Transverse colon (tissue), 4 donors: Measurements from ENCODE around the gene HHIPL1. TPM values are rescaled to one million over a fixed set of nuclear protein-coding genes. Genes with fewer than 3 reads are reported as not detected.

Source experiments
- DNase-seq: peaks from one replicate; pipeline ENCODE4 v3.0.0-alpha.2; 2019
- H3K27ac ChIP-seq, 4 donors: fragments of 200-600 bp; sonication (generic); 2 replicates each; pipeline ENCODE4 v1.5.1; 2016 to 2018; ENCODE audit warnings: inconsistent platforms in 4 of 4
- H3K27me3 ChIP-seq: fragments of 200-600 bp; sonication (generic); 2 replicates; pipeline ENCODE4 v1.5.1; 2017; ENCODE audit warnings: inconsistent platforms
- H3K36me3 ChIP-seq, 4 donors: fragments of 200-600 bp; sonication (generic); 2 replicates each; pipeline ENCODE4 v1.5.1; 2017 to 2019; ENCODE audit warnings: inconsistent platforms in 4 of 4
- H3K4me1 ChIP-seq, 4 donors: fragments of 200-600 bp; sonication (generic); 2 replicates each; pipeline ENCODE4 v1.5.1; 2017 to 2020; ENCODE audit warnings: inconsistent platforms in 4 of 4
- H3K4me3 ChIP-seq, 4 donors: fragments of 200-600 bp; sonication (generic); 1 replicate in 1 of 4; 2 replicates in 3 of 4; pipeline versions ENCODE4 v1.5.1 to v1.6.1; 2017 to 2019; ENCODE audit warnings: inconsistent platforms in 4 of 4
- H3K9me3 ChIP-seq, 2 donors: fragments of 200-600 bp; sonication (generic); 2 replicates each; pipeline ENCODE4 v1.5.1; 2017 to 2019; ENCODE audit warnings: inconsistent platforms in 2 of 2
- EP300 ChIP-seq: sonication (generic); formaldehyde crosslinking; IDR thresholded peaks from one replicate; pipeline ENCODE4 v1.6.1; 2017; ENCODE audit warnings: antibody characterized with exemption, low read depth
- POLR2A ChIP-seq: fragments of 450-650 bp; IDR thresholded peaks from one replicate; pipeline ENCODE4 v1.6.1; 2016; ENCODE audit warnings: antibody characterized with exemption, mild to moderate bottlenecking, moderate library complexity
- POLR2AphosphoS5 ChIP-seq, 3 donors: sonication (generic); formaldehyde crosslinking; IDR thresholded peaks; one replicate each; pipeline ENCODE4 v1.6.1; 2016; ENCODE audit warnings: antibody characterized with exemption in 3 of 3
- WGBS, 2 donors: methylation state at CpG; one replicate each; pipeline ENCODE4 v1.1.5; 2018; ENCODE audit warnings: low coverage in 1 of 2; 5-methylcytosine and 5-hydroxymethylcytosine counted together
- in situ Hi-C, 4 donors: fragments of 200-750 bp; cut with MboI; loops; one replicate each; pipeline versions ENCODE4 v1.15.0 to v1.15.1; 2017; ENCODE audit warnings: low sequenced_read_pairs in 3 of 4, low pct_ligation_motif_present in 1 of 4, low pct_unique_long_range_greater_than_20kb in 1 of 4
- intact Hi-C: fragments of 100-400 bp; cut with DNase I; formaldehyde crosslinking; loops from one replicate; pipeline ENCODE4 v1.15.1; 2023; ENCODE audit warnings: low total_unique reads
- total RNA-seq, 4 donors: library from RNA; depleted of rRNA; stranded (reverse); fragments of >200 nt; gene quantifications; one replicate each; pipeline ENCODE4 v1.1.0, GENCODE V29; 2016
- TF ChIP-seq, protein P1 (sequence below), 5 experiments: fragments of 200-600 bp in 3 of 5; fragments of 450-650 bp in 2 of 5; sonication (generic) in 3 of 5; IDR thresholded peaks; 1 replicate in 2 of 5; 2 replicates in 3 of 5; pipeline ENCODE4 v1.5.1; 2016 to 2017; ENCODE audit warnings: antibody characterized with exemption in 5 of 5, inconsistent platforms in 3 of 5, mild to moderate bottlenecking in 2 of 5, moderate library complexity in 1 of 5

The HHIPL1 gene
- total RNA-seq, 4 donors from 2014 or later: 0.40 to 31.0 (median 0.87) TPM

DNA sequence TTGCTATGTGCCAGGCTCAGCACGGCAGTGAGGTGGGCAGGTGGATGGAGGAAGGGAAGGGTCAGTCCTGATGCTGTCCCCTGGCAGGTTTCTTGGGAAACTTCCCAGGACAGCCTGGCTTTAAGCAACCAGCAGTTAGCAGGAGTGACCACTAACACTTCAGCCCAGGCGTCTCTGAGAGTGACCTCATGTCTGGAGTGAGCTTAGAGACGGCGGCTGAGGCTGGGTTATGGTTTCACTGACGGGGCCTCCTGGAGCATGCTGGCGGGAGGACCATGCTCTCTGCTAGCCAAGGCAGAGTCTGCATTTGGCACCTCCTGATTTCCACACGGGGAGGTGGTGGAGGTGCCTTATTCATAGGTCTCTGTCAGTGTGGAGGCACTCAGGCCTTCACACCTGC is 2.5 kb downstream of the HHIPL1 start:
- Histone ChIP-seq H3K36me3 (no peaks in the 10 kb centered on the region), H3K4me3 (no peak overlapping the region), H3K4me1 (peaks cover 0 to 15% (median 6%) of the 10 kb centered on the region in 4 donors), H3K27ac (no peak overlapping the region), H3K9me3 (no peaks in the 10 kb centered on the region), H3K27me3 (peaks cover 26% of the 10 kb centered on the region)
- intact Hi-C loops: no loop called here
- DNase-seq: no peak
- TF ChIP-seq POLR2AphosphoS5 (IDR thresholded peaks at IDR 0.05): no peak
- WGBS, 2 donors: 80% methylated on average over 7 of the region's 7 CpGs; no CpG with 5 or more reads in 1 of the 2 donors
- in situ Hi-C loops: no loop called here

DNA sequence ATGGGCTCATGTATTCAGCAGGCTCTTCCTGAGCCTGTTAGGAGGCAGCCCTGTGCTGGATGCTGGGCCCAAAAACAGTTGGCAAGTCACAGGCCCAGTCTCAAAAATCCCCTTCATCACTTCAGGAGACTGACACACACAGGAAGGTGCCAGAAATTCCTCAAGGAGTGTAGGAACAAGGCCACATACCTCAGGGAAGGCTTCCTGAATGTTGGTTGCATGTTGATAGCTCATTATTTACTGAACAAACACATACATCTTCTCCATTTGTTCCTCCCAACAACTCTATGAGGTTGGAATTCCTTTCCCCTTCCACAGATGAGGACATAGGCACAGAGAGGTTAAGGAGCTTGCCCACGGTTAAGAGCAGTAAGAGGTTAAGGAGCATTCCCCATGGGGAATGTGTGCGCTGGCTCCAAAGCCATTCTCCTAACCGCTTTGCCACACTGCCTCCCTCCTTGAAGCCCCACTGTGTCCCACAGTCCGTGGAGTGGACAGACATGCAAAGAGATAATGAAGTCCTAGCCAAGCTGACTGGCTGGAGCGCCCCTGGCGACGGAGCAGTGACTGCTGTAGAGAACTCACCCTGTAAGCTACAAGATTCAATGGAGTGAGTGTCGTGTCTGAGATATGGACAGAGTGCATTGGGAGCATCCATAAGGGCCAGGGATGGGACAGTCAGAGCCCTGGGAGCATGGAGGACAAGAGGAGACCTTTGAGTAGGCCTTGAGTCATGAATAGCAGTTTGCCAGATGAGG is 3.3 kb downstream of the HHIPL1 start:
- peaks cover 0 to 15% (median 6%) of the 10 kb centered on the region in 4 donors for H3K4me1 ChIP-seq
- TF ChIP-seq, protein P1, sequence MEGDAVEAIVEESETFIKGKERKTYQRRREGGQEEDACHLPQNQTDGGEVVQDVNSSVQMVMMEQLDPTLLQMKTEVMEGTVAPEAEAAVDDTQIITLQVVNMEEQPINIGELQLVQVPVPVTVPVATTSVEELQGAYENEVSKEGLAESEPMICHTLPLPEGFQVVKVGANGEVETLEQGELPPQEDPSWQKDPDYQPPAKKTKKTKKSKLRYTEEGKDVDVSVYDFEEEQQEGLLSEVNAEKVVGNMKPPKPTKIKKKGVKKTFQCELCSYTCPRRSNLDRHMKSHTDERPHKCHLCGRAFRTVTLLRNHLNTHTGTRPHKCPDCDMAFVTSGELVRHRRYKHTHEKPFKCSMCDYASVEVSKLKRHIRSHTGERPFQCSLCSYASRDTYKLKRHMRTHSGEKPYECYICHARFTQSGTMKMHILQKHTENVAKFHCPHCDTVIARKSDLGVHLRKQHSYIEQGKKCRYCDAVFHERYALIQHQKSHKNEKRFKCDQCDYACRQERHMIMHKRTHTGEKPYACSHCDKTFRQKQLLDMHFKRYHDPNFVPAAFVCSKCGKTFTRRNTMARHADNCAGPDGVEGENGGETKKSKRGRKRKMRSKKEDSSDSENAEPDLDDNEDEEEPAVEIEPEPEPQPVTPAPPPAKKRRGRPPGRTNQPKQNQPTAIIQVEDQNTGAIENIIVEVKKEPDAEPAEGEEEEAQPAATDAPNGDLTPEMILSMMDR (IDR thresholded peaks at IDR 0.05): no peak
- TF ChIP-seq POLR2A (no peak), EP300 (no peak), POLR2AphosphoS5 (IDR thresholded peaks at IDR 0.05) (no peak)
- H3K4me3 ChIP-seq: no peak overlapping the region
- no peak for DNase-seq
- in situ Hi-C loops: no loop called here
- no peak overlapping the region for H3K27ac ChIP-seq
- H3K9me3 ChIP-seq: no peaks in the 10 kb centered on the region
- intact Hi-C loops: no loop called here
- 91 to 100% methylated on average over 1 to 8 of the region's 8 CpGs for WGBS, 2 donors
- H3K36me3 ChIP-seq: no peaks in the 10 kb centered on the region
- H3K27me3 ChIP-seq: peaks cover 26% of the 10 kb centered on the region

DNA sequence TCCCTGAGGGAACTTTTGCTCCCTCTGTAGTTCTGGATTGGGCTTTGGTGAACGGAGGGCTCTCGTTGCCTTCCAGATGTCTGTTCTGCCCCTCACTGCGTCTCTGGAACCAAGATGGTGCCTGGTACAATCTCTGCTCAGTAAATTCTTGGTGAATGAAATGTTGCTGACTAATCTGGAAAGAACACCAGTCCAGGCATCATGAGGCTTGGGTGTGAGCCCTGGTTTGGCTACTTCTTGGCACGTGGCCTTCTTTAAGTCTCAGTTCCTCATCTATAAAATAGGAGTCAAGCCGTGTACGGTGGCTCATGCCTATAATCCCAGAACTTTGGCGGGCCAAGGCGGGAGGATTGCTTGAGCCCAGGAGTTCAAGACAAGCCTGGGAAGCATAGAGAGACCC is 4.3 kb downstream of the HHIPL1 start:
- Histone ChIP-seq H3K4me1 (peaks cover 0 to 17% (median 6%) of the 10 kb centered on the region in 4 donors), H3K9me3 (no peaks in the 10 kb centered on the region), H3K27me3 (peaks cover 25% of the 10 kb centered on the region), H3K27ac (no peak overlapping the region), H3K4me3 (no peak overlapping the region), H3K36me3 (no peaks in the 10 kb centered on the region)
- TF ChIP-seq, protein P1 (IDR thresholded peaks at IDR 0.05): no peak
- no peak for TF ChIP-seq EP300
- TF ChIP-seq POLR2AphosphoS5 (IDR thresholded peaks at IDR 0.05): no peak
- TF ChIP-seq POLR2A: no peak
- in situ Hi-C loops: no loop called here
- 82% methylated on average over 8 of the region's 8 CpGs; no CpG with 5 or more reads in 1 of the 2 donors for WGBS, 2 donors
- intact Hi-C loops: no loop called here
- DNase-seq: no peak

DNA sequence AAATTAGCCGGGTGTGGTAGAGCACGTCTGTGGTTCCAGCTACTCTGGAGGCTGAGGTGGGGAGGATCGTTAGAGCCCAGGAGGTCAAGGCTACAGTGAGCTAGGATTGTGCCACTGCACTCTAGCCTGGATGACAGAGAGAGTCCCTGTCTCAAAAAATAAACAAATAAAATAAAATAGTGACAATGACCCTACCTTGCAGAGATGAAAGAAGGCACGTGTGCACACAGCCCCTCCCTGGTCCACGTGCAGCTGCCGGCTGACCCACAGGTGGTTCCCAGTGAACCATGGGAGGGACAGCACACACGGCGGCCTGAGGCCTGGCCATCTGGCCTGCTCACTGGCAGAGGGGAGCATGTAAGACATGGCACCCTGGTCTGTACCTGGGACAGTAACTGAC is 4.7 kb downstream of the HHIPL1 start:
- DNase-seq: no peak
- peaks cover 21% of the 10 kb centered on the region for H3K27me3 ChIP-seq
- in situ Hi-C loops (no loop called here), intact Hi-C loops (no loop called here)
- H3K36me3 ChIP-seq: no peaks in the 10 kb centered on the region
- no peak for TF ChIP-seq POLR2AphosphoS5 (IDR thresholded peaks at IDR 0.05)
- no peak for TF ChIP-seq POLR2A
- TF ChIP-seq, protein P1 (IDR thresholded peaks at IDR 0.05): no peak
- TF ChIP-seq EP300: no peak
- H3K4me3 ChIP-seq: no peak overlapping the region
- H3K4me1 ChIP-seq: peaks cover 0 to 18% (median 5%) of the 10 kb centered on the region in 4 donors
- 40 to 69% methylated on average over 2 to 8 of the region's 8 CpGs for WGBS, 2 donors
- no peak overlapping the region for H3K27ac ChIP-seq
- H3K9me3 ChIP-seq: no peaks in the 10 kb centered on the region
